HG03457 (cell line): ENCODE measurements around the gene GID8.

Source experiments
- ATAC-seq: cut with Tn5 transposase; IDR thresholded peaks from one replicate; pipeline ENCODE4 v1.9.1; 2021; ENCODE audit warnings: moderate number of reproducible peaks; ENCODE audit not compliant: unreplicated experiment

GID8 gene

GRCh38 chr20:62902926-62903615, 34.9 kb upstream of the GID8 start:
- no peak for ATAC-seq

DNA sequence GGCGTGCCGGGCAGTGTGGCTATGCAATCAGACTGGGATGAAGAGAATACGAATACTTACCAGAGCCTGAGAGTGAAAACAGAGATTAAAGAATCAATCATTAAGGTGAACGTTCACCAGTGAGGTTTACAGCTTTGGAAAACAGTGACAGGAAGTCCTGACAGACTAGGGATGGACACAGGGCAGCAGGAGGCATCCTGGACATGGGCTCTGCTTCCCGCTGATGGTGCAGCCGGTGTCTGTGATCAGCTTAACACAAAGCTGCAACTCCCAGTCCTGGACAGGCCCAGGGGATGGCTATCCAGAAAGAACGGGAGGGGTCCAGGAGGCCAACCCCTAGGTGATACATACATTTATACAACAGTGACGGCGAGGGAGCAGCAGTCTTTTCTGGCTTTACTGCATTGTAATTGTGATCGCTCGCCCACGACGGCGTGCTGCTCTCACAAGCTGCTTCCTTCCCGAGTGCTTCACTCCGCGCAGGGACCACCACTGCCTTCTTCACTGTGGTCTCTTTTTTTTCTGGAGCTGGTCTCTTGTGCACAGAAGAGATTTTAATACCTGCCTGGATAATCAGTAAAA, 32.3 kb upstream of the GID8 start:
- ATAC-seq = no peak

- no peak for ATAC-seq
Measured at GRCh38 chr20:62906209-62906608, 31.7 kb upstream of the GID8 start.

DNA sequence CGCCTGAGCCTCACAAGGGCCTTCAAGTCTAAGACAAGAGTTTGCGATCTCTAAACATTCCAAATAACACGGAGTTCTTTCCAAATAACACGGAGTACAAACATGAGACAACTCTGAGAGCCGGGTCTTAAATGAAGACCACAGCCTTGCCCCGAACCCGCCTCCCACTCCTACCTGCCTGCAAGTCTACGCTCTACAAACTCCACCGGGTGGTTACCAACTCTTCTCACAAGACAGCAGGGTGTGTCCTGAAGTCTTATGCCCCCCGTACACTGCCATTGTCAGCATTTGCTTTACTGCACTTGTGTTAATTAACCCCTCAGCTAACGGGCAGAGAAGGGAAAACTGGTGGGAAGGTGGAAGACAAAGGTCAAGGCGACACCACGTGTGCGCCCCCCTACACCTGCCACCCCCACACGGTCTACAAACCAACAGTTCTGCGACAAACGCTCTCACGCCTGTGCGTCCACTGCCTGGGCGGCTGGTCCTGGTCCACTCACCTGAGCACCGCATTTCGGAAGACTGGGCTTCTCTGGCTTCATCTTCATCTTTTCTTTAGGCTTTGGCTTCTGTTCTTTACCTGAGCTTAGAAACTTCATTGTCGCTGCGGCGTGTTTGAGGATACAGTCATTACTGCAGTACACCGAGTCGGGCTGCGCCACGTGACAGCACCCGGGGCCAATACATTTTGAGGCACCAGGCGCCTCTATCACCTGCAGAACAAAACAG, 31.1 kb upstream of the GID8 start:
- no peak for ATAC-seq

- ATAC-seq = no peak
Measured at GRCh38 chr20:62907384-62908317, 30.3 kb upstream of the GID8 start.

GRCh38 chr20:62908971-62909791, 28.8 kb upstream of the GID8 start:
- no peak for ATAC-seq

GRCh38 chr20:62910217-62910766, 27.7 kb upstream of the GID8 start:
- ATAC-seq = no peak

- no peak for ATAC-seq
Measured at GRCh38 chr20:62910777-62911497, 27.0 kb upstream of the GID8 start.

DNA sequence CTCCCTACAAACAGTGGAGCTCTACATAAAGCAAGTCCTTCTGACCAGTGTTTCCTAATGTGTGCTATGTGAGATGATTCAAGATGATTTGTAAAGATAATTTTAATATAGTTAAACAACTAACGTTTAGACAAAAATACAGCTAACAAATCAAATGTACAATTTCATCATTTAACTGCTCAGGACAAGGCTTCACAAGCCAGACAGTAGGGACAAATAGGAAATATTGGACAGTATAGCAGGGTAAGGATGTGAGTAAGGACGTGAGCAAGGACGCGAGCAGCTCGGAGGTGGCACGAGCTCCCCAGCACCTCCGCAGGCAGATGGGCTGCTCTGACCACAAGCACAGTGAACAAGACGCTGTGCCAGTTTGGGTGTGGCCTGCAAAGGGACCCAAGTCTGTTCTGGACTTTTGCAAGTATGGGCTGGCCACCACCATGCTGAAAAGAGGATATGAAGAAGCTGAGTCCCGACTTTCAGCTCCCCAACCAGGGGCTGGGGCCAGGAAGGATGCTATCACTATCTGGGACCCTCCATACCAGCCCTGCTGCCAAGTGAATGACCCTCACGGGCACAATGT, 26.2 kb upstream of the GID8 start:
- no peak for ATAC-seq

DNA sequence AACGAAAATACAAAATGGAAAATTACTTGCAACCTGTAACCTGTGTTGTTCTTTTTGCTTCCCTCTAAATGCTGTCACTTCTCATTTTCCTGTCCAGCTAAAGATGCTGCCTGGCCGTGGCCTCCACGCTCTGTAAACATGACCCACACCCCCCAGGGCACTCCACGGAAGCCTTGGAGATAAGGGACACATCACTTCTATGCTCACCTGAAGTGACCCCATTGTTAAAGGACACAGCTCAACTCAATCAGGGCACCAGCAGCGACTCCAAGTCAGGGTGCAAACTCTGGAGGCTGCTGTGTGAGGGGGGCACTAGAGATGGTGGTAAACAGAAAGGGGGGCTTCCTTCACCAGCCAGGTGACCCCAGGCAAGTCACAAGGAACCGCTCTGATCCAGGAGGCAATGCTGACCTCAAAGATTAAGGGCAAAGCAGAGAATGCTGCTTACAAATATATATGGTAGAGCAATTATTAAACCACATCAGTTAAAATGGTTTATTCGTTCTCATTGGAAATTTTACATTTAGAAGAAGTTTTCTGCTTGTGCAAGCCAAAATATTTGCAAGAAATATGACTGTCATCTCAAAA, 24.8 kb upstream of the GID8 start:
- ATAC-seq = no peak

DNA sequence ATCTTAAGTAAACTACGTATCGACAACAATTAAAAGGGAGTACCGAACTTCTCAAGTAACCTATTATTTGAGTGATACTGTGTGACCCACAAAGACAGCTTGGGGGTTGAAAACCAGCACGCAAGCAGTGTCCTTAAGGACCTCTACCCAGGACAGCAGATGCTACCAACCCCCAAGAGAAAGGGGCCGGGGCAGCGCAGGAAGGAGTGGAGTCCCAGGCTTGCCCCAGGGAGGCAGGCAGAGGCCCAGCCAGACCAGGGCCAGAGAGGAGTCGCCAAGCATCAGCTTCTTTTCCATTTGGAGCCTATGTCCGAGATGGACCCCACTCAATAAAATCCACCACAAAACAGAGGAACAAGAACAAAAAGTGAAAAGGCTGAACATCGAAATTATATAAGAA, 23.5 kb upstream of the GID8 start:
- no peak for ATAC-seq

DNA sequence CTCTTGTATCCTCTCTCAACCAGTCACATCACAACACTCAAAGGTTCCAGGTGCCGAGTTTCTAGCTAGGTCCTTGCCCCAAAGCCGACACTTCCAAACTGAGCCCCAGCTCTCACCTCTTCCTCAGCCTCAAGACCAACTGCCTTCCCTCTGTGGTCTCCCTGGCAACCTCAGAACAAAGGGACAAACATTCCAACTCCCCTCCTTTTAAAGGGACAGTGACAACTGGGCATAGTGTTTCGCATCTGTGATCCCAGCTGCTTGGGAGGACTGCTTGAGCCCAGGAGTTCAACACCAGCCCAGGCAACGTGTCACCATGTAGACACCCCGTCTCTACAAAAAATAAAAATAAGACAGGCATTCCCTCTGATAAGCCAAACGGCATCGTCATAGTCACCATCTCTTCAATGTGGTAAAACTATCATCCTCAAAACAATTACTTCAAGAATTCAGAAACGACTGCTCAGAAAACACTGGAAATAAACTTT, 22.9 kb upstream of the GID8 start:
- no peak for ATAC-seq

GRCh38 chr20:62916703-62917476, 21.1 kb upstream of the GID8 start:
- ATAC-seq = no peak

DNA sequence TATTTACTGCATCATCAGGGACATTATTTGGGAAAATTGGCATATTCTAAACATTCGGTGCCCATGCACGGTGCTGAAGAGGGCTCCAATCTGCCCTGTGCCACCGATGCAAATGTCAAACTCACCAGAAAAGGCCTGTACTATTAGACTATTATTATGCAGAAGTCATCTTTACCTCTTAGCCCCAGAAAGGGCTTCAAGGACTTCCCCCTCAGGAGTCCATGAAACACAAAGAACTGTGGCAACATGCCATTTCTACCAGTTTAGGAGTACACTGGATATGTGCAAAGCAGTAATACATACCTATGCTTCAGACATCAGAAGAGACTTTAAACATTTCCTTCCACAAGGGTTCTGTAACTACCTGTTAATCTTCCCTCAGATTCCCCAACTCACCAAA, 20.2 kb upstream of the GID8 start:
- no peak for ATAC-seq

- no peak for ATAC-seq
Measured at GRCh38 chr20:62918147-62918546, 19.8 kb upstream of the GID8 start.

- ATAC-seq = no peak
Measured at GRCh38 chr20:62918831-62919230, 19.1 kb upstream of the GID8 start.

GRCh38 chr20:62920039-62920645, 17.8 kb upstream of the GID8 start:
- ATAC-seq = no peak
